HG03442 (cell line): ENCODE results near the gene STYX.
"Not testable (repeated sequence)": the region's sequence is repeated elsewhere in the genome, so short reads cannot be mapped to it uniquely, and the experiment has no call there.

Experiments
- ATAC-seq: cut with Tn5 transposase; IDR thresholded peaks from one replicate; pipeline ENCODE4 v1.9.1; 2021; ENCODE audit warnings: mild to moderate bottlenecking, moderate library complexity; ENCODE audit not compliant: unreplicated experiment

STYX gene

GRCh38 chr14:52723514-52724359, 6.2 kb upstream of the STYX start:
- ATAC-seq: no peak

GRCh38 chr14:52724360-52724644, 5.7 kb upstream of the STYX start:
- no peak for ATAC-seq

- not testable (repeated sequence) for ATAC-seq
These were observed 2.5 kb upstream of the STYX start for GRCh38 chr14:52727509-52727908.

GRCh38 chr14:52729035-52729434, 931 bp upstream of the STYX start:
- not testable (repeated sequence) for ATAC-seq

- no peak for ATAC-seq
These were observed 411 bp upstream of the STYX start for GRCh38 chr14:52729585-52729924.

GRCh38 chr14:52730709-52731111, 744 bp downstream of the STYX start:
- no peak for ATAC-seq

- ATAC-seq: no peak
These were observed 3.9 kb downstream of the STYX start for GRCh38 chr14:52733824-52734223.

- no peak for ATAC-seq
These were observed 6.0 kb downstream of the STYX start for GRCh38 chr14:52735921-52736489.

GRCh38 chr14:52738409-52738808, 8.4 kb downstream of the STYX start:
- no peak for ATAC-seq

GRCh38 chr14:52740751-52741150, 10.8 kb downstream of the STYX start:
- ATAC-seq: no peak

GRCh38 chr14:52741865-52742264, 11.9 kb downstream of the STYX start:
- ATAC-seq: no peak

- no peak for ATAC-seq
These were observed 18.8 kb downstream of the STYX start for GRCh38 chr14:52748647-52749292.

GRCh38 chr14:52755607-52756316, 25.8 kb downstream of the STYX start:
- no peak for ATAC-seq

GRCh38 chr14:52759145-52759544, 29.2 kb downstream of the STYX start:
- ATAC-seq: no peak

GRCh38 chr14:52762923-52763322, 33.0 kb downstream of the STYX start:
- ATAC-seq: not testable (repeated sequence)

- no peak for ATAC-seq
These were observed 37.3 kb downstream of the STYX start for GRCh38 chr14:52767058-52767833.

GRCh38 chr14:52769887-52770286, 39.9 kb downstream of the STYX start:
- no peak for ATAC-seq

- no peak for ATAC-seq
These were observed 46.9 kb downstream of the STYX start for GRCh38 chr14:52776816-52777215.

GRCh38 chr14:52778702-52779101, 48.7 kb downstream of the STYX start:
- ATAC-seq: no peak

- ATAC-seq: no peak
These were observed 50.9 kb downstream of the STYX start for GRCh38 chr14:52780893-52781292.

- no peak for ATAC-seq
These were observed 51.7 kb downstream of the STYX start for GRCh38 chr14:52781629-52782028.
